GM12878 (cell line): ENCODE measurements around the gene OR52N1.

ENCODE experiments used
- CEBPB ChIP-seq, 2 experiments: fragments of 150-350 bp in 1 of 2; IDR thresholded peaks; 2 replicates each; pipeline ENCODE4 v1.6.1; 2012 to 2014; ENCODE audit warnings: low read depth in 2 of 2, low read length in 2 of 2, borderline replicate concordance in 1 of 2, inconsistent platforms in 1 of 2
- HDAC2 ChIP-seq: fragments of 200-600 bp; sonication (generic); IDR thresholded peaks from 2 replicates; pipeline ENCODE4 v1.6.1; 2017
- POLR2A ChIP-seq: IDR thresholded peaks from 2 replicates; pipeline ENCODE4 v1.6.1; 2011; ENCODE audit warnings: low read depth, mild to moderate bottlenecking, low read length
- POLR2AphosphoS2 ChIP-seq: IDR thresholded peaks from 2 replicates; pipeline ENCODE4 v1.6.1; 2011; ENCODE audit warnings: low read depth, mild to moderate bottlenecking, low read length, improper control_type of control experiment, moderate library complexity
- TF ChIP-seq, protein P1 (sequence below): IDR thresholded peaks from 2 replicates; pipeline ENCODE4 v1.6.1; 2012; ENCODE audit warnings: low read length, inconsistent platforms

DNA sequence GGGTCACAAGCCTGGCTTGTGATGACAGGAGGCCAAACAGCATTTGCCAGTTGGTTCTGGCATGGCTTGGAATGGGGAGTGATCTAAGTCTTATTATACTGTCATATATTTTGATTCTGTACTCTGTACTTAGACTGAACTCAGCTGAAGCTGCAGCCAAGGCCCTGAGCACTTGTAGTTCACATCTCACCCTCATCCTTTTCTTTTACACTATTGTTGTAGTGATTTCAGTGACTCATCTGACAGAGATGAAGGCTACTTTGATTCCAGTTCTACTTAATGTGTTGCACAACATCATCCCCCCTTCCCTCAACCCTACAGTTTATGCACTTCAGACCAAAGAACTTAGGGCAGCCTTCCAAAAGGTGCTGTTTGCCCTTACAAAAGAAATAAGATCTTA, 54.0 kb downstream of the OR52N1 start:
- TF ChIP-seq HDAC2 (no peak), CEBPB (IDR thresholded peaks at IDR 0.05; ENCODE audit: borderline replicate concordance in 1 of 2, low read depth in 2 of 2, low read length in 2 of 2) (no peak), POLR2A (no peak), POLR2AphosphoS2 (no peak)
- TF ChIP-seq, protein P1, sequence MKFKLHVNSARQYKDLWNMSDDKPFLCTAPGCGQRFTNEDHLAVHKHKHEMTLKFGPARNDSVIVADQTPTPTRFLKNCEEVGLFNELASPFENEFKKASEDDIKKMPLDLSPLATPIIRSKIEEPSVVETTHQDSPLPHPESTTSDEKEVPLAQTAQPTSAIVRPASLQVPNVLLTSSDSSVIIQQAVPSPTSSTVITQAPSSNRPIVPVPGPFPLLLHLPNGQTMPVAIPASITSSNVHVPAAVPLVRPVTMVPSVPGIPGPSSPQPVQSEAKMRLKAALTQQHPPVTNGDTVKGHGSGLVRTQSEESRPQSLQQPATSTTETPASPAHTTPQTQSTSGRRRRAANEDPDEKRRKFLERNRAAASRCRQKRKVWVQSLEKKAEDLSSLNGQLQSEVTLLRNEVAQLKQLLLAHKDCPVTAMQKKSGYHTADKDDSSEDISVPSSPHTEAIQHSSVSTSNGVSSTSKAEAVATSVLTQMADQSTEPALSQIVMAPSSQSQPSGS: no peak
